GM13977 (cell line): ENCODE measurements around the gene CILP2.

Source experiments
- DNase-seq: peaks from one replicate; pipeline ENCODE4 v3.0.0; 2012; ENCODE audit warnings: low spot score
- in situ Hi-C: fragments of 300-500 bp; cut with MboI; formaldehyde crosslinking; loops from one replicate; pipeline ENCODE4 v1.12.0; 2022; ENCODE audit warnings: low sequenced_read_pairs, low pct_unique_long_range_greater_than_20kb, mixed read lengths, inconsistent platforms; ENCODE audit not compliant: unreplicated experiment
- TF ChIP-seq, protein P1 (sequence below): IDR thresholded peaks from 2 replicates; pipeline ENCODE4 v1.5.1; 2012; ENCODE audit warnings: mild to moderate bottlenecking, control low read depth; ENCODE audit not compliant: insufficient read depth; ENCODE audit errors: extremely low read depth, missing control alignments

The CILP2 gene

DNA sequence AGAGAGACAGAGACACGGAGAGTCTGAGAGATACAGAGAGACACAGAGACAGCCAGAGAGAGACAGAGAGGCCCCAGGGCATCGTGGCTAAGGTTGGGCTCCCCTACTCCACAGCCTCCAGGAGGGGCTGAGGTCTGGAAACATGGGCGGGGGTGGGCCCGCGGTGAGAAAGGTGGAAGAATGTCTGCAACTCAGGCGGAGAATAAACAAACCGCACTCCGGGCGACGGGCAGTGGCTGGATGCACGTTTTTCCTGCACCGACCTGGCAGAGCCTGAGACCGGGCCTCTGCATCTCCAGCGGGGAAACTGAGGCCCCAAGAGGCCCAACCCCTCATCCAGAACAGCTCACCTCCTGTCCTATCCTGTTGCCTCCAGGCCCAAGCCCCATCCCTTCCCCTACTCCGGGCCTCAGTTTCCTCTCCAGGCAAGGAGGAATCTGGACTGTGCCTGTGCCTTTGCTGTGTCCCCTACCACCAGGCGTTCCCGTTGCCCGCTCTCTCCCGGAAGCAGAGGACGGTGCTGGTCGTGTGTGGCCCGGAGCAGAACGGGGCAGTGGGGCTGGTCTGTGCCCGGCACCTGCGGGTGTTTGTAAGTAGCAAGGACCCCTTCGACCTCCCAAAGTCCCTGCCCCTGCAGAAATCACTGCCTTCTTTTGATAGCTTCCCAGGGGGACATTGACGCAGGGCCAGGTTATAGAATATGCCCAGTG, 3.4 kb upstream of the CILP2 start:
- DNase-seq: no peak
- in situ Hi-C loops: loop anchor here (25.0 kb wide), 2 partner anchors 428 to 703 kb away; no protein-coding TSS in a partner anchor
- TF ChIP-seq, protein P1, sequence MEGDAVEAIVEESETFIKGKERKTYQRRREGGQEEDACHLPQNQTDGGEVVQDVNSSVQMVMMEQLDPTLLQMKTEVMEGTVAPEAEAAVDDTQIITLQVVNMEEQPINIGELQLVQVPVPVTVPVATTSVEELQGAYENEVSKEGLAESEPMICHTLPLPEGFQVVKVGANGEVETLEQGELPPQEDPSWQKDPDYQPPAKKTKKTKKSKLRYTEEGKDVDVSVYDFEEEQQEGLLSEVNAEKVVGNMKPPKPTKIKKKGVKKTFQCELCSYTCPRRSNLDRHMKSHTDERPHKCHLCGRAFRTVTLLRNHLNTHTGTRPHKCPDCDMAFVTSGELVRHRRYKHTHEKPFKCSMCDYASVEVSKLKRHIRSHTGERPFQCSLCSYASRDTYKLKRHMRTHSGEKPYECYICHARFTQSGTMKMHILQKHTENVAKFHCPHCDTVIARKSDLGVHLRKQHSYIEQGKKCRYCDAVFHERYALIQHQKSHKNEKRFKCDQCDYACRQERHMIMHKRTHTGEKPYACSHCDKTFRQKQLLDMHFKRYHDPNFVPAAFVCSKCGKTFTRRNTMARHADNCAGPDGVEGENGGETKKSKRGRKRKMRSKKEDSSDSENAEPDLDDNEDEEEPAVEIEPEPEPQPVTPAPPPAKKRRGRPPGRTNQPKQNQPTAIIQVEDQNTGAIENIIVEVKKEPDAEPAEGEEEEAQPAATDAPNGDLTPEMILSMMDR: no peak

- no peak for DNase-seq
- in situ Hi-C loops: loop anchor here (25.0 kb wide), 2 partner anchors 427 to 702 kb away; no protein-coding TSS in a partner anchor
- TF ChIP-seq, protein P1: no peak
Observed at GRCh38 chr19:19535311-19536191, 2.5 kb upstream of the CILP2 start.

DNA sequence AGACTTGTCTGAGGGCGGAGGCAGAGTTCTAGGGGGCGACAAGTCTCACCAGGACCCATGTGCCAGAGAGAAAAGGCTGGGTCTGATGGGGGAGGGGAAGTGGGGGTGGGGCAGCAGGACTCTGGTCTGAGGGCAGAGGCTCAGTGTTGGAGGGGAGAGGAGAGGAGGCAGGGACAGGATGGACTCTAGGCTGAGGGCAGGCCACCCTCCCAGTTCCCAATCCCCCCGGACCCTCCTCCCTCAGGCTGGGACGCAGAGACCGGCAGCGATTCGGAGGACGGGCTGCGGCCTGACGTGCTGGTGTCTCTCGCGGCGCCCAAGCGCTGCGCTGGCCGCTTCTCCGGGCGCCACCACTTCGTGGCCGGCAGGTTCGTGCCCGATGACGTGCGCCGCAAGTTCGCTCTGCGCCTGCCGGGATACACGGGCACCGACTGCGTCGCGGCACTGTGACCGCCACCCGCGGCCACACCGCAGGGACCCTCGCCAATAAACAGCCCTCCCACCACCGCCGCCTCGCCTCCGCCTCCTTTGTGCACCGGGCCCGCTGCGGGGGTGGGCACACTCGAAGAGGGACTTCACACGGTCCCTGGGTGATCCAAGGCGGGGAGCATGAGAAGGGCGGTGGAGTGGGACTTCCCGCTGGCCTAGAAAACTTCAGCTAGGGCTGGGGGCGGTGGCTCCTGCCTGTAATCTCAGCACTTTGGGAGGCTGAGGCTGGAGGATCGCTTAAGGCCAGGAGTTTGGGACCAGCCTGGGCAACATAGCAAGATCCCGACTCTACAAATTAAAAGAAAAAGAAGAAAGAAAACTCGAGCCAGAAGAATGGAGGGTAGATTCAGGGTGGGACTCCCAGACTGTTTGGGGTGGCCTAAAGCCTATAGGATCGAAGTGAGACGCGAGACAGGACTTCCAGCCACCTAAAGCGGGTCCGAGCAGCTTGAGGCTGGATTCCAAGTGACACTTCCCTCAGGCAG, 703 bp upstream of the CILP2 start:
- in situ Hi-C loops: loop anchor here (25.0 kb wide), 2 partner anchors 425 to 700 kb away; no protein-coding TSS in a partner anchor
- peak; percentile 71 for DNase-seq
- TF ChIP-seq, protein P1: no peak

DNA sequence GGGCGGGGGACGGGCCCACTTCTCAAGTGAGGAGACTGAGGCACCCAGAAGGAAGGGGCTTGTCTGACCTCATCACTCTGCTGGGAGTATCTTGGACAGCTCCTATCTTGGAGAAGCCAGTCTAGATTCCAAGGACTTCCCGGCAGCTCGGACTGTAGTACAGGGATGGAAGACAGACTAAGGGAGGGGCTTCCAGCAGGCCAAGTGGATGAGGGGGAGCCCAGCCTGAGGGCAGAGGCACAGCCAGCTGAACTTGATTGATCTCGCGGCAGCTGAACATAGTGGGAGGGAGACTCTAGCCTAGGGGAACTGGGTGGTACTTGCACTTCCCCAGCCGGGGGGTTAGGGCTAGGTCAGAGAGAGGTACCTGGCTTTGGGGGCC, 711 bp downstream of the CILP2 start:
- DNase-seq: no peak
- in situ Hi-C loops: loop anchor here (25.0 kb wide), 2 partner anchors 424 to 699 kb away; no protein-coding TSS in a partner anchor
- TF ChIP-seq, protein P1: no peak

GRCh38 chr19:19539698-19540063, 1.6 kb downstream of the CILP2 start:
- in situ Hi-C loops: loop anchor here (25.0 kb wide), 2 partner anchors 423 to 698 kb away; no protein-coding TSS in a partner anchor
- no peak for DNase-seq
- TF ChIP-seq, protein P1: no peak
